ENCODE measurements around the gene DENND6B. TPM values are rescaled to one million over a fixed set of nuclear protein-coding genes. Genes with fewer than 3 reads are reported as not detected.
"Not testable (repeated sequence)": the region's sequence is repeated elsewhere in the genome, so short reads cannot be mapped to it uniquely, and the experiment has no call there.

The DENND6B gene
- polyA plus RNA-seq, 3 donors = 9.0 to 12.0 (median 11.2) TPM

GRCh38 chr22:50339945-50340879, 13.4 kb upstream of the DENND6B start:
- no peak for DNase-seq (ENCODE audit: low read depth in 3 of 3, low spot score in 2 of 3)

- DNase-seq (ENCODE audit: low read depth in 3 of 3, low spot score in 2 of 3) = no peak
Measured at GRCh38 chr22:50338860-50339462, 12.1 kb upstream of the DENND6B start.

DNA sequence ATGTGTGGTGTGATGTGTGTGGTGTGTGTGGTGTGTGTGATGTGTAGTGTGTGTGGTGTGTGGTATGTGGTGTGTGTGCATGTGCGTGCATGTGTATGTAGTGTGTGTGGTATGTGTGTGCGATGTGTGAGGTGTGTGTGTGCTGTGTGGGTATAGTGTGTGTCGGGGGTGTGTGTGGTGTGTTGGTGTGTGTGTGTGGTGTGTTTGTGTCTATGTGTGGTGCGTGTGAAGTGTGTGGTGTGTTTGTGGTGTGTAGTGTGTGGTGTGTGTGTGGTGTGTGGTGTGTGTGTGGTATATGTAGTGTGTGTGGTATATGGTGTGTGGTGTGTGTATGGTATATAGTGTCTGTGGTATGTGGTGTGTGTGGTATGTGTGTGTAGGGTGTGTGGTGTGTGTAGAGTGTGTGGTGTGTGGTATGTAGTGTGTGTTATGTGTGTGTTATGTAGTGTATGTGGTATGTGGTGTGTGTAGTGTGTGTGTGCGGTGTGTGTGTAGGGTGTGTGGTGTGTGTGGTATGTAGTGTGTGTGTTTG, 11.3 kb upstream of the DENND6B start:
- no peak for DNase-seq (ENCODE audit: low read depth in 3 of 3, low spot score in 2 of 3)

GRCh38 chr22:50337262-50338041, 10.6 kb upstream of the DENND6B start:
- DNase-seq (ENCODE audit: low read depth in 3 of 3, low spot score in 2 of 3) = no peak

- not testable (repeated sequence) for DNase-seq (ENCODE audit: low read depth in 3 of 3, low spot score in 2 of 3)
Measured at GRCh38 chr22:50334433-50334832, 7.6 kb upstream of the DENND6B start.

- DNase-seq (ENCODE audit: low read depth in 3 of 3, low spot score in 2 of 3) = no peak
Measured at GRCh38 chr22:50329236-50329635, 2.4 kb upstream of the DENND6B start.

DNA sequence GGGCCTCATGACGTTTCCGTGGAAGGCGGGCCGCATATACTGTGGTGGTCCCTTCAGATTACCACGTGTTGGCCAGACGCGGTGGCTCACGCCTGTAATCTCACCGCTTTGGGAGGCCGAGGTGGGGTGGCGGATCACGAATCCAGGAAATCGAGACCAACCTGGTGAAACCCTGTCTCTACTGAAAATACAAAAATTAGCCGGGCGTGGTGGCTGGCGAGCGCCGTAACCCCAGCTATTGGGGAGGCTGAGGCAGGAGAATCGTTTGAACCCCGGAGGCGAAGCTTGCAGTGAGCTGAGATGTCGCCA, 853 bp upstream of the DENND6B start:
- DNase-seq (ENCODE audit: low read depth in 3 of 3, low spot score in 2 of 3) = no peak

- DNase-seq (ENCODE audit: low read depth in 3 of 3, low spot score in 2 of 3) = no peak
Measured at GRCh38 chr22:50326225-50326955, 422 bp downstream of the DENND6B start.

GRCh38 chr22:50325444-50326224, 1.2 kb downstream of the DENND6B start:
- no peak for DNase-seq (ENCODE audit: low read depth in 3 of 3, low spot score in 2 of 3)

DNA sequence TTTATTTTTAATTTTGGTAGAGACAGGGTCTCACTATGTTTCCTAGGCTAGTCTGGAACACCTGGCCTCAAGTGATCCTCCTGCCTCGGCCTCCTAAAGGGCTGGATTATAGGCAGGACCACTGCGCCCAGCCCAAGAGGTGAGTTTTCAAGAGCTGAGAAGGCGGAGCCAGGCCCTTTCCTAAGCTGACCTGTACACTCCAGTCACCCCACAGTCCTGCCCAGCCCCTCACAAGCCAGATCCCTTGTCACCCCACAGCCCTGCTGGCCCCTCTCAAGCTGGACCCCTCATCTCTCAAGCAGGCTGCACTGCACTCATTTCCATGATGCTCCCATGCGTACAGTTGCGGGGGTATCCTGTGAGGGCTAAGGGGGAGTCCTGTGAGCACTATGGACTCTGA, 2.9 kb downstream of the DENND6B start:
- DNase-seq (ENCODE audit: low read depth in 3 of 3, low spot score in 2 of 3) = no peak

DNA sequence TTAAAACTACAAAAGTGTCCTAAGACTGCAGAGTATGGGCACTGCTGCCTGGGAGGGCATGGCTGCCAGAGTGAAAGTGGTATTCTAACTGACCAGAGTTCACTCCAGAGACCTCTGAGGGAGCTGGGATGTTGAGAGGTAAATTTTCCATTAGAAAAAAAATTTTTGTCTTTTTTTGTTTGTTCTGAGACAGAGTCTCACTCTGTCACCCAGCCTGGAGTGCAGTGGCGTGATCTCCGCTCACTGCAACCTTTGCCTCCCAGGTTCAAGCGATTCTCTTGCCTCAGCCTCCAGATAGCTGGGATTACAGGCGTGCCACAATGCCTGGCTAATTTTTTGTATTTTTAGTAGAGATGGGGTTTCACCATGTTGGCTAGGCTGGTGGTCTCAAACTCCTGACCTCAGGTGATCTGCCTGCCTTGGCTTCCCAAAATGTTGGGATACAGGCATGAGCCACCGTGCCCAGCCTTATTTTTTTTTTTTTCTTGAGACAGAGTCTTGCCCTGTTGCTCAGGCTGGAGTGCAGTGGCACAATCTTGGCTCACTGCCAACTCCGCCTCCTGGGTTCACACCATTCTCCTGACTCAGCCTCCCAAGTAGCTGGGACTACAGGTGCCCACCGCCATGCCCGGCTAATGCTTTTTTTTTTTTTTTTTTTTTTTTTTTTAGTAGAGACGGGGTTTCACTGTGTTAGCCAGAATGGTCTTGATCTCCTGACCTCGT, 4.3 kb downstream of the DENND6B start:
- not testable (repeated sequence) for DNase-seq (ENCODE audit: low read depth in 3 of 3, low spot score in 2 of 3)

DNA sequence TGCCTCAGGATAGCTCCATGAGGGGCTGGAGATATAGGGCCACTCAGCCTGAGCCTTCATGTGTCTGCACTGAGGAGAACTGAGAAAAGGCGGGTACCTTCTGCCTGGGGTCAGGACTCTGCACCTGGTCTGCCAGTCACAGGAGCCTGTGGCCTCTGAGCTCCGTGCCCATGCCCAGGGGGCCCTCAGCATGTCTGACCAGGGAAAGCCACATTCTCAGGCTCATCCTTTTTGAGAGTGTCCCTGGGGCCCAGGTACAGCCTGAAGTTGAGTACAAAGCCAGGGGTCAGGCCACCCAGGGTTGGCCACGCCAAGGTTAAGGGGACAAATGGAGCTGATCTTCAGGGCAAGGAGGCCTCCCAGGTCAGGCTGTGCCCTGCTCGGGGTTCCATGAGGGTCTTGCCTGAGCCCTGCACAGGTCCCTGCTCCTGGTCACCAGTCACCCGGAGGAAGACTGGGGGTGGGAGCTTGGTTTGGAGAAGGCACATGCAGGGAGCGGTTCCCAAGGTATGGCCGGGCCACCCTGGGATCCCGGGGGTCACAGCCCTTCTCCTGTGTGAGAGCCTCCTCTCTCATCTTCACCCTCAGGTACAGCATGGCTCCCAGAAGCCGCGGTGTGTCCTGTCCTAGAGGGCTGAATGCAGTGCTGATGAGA, 6.0 kb downstream of the DENND6B start:
- no peak for DNase-seq (ENCODE audit: low read depth in 3 of 3, low spot score in 2 of 3)

DNA sequence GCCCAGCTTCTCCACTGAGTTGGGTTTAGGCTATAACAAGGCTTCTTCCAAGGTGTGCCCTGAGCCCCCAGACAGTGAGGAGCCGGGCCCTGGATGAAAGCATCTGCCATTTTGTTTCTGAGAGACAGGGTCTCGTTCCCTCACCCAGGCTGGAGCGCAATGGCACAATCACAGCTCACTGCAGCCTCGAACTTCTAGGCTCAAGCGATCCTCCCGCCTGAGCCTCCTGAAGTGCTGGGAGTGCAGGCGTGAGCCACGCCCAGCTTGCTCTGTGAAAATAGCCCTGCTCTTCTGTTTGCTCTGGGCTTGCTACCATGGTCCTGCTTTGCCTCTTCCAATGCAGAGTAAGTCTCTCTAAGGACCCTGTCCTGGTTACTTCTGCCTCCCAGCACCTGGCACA, 6.7 kb downstream of the DENND6B start:
- DNase-seq (ENCODE audit: low read depth in 3 of 3, low spot score in 2 of 3) = no peak

GRCh38 chr22:50319503-50319951, 7.3 kb downstream of the DENND6B start:
- DNase-seq (ENCODE audit: low read depth in 3 of 3, low spot score in 2 of 3) = no peak

GRCh38 chr22:50318698-50319411, 8.0 kb downstream of the DENND6B start:
- DNase-seq (ENCODE audit: low read depth in 3 of 3, low spot score in 2 of 3) = no peak

- DNase-seq (ENCODE audit: low read depth in 3 of 3, low spot score in 2 of 3) = no peak
Measured at GRCh38 chr22:50318356-50318697, 8.5 kb downstream of the DENND6B start.

DNA sequence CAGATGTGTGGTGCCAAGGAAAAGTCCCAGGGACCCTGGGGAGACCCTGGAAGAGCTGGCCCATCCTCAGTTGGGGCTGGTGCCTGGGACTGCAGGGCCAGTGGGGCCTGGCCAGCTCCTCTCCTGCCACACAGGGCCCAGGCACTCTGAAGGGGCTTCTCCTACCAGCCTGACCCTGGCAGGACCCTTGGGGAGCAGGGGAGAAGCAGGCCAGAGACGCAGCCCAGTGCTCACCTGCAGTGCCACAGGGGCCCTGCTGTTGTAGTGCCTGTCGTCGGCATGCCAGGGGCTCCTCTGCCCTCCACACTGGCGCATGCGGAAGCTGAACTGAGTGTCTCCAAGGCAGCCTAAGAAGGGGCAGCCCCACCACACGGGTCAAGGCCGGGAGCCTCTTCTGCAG, 9.1 kb downstream of the DENND6B start:
- no peak for DNase-seq (ENCODE audit: low read depth in 3 of 3, low spot score in 2 of 3)

DNA sequence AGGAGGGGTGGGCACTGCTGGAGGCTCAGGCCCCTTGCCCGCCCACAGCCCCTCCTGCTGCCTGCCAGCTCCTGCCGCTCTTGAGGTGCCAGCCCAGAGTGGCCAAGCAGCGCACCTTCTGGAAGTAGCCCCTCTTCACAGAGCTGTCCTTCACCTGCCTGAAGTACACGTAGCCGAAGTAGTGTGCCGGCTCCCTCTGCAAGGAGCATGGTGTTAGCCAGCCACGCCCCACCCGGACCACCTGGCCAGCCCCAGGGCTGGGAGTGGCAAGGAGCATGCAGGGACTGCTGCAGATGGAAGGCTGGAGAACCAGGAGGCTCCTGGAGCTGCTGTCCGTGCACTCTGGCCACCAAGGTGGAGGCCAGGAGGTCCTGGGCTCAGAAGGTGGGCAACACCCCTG, 9.6 kb downstream of the DENND6B start:
- no peak for DNase-seq (ENCODE audit: low read depth in 3 of 3, low spot score in 2 of 3)

Measured in right renal cortex interstitium (tissue), 3 donors.